Epithelial cell of esophagus (primary cell): ENCODE measurements around the gene ITSN1.

ENCODE experiments used
- DNase-seq: peaks from one replicate; pipeline ENCODE4 v3.0.0; 2010; ENCODE audit warnings: low read depth
- H3K4me3 ChIP-seq: 2 replicates; pipeline ENCODE4 v1.5.1; 2011; ENCODE audit warnings: mild to moderate bottlenecking, low read length, control low read depth
- TF ChIP-seq, protein P1 (sequence below): IDR thresholded peaks from 2 replicates; pipeline ENCODE4 v1.5.1; 2011; ENCODE audit warnings: low read depth, mild to moderate bottlenecking, low read length, control low read depth, inconsistent platforms; ENCODE audit not compliant: insufficient read depth; ENCODE audit errors: missing control alignments

ITSN1 gene

DNA sequence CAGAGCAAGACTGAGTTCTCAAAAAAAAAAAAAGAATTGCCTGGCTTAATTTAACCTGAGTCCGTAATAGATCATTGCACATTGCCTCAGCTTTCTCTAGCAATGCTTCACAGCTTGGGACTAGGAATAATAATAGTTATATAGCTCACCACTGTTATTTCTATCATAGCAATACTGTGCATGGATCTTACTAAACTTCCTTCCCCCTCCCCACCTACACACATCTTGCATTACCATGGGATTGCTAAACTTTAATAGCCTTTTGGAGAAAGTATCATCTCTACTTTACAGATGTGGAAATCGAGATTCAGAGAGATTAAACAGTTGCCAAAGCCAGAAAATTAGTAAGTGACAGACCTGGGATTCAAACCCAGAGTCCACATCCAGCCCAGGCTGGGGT lies 173.9 kb downstream of the ITSN1 start:
- TF ChIP-seq, protein P1, sequence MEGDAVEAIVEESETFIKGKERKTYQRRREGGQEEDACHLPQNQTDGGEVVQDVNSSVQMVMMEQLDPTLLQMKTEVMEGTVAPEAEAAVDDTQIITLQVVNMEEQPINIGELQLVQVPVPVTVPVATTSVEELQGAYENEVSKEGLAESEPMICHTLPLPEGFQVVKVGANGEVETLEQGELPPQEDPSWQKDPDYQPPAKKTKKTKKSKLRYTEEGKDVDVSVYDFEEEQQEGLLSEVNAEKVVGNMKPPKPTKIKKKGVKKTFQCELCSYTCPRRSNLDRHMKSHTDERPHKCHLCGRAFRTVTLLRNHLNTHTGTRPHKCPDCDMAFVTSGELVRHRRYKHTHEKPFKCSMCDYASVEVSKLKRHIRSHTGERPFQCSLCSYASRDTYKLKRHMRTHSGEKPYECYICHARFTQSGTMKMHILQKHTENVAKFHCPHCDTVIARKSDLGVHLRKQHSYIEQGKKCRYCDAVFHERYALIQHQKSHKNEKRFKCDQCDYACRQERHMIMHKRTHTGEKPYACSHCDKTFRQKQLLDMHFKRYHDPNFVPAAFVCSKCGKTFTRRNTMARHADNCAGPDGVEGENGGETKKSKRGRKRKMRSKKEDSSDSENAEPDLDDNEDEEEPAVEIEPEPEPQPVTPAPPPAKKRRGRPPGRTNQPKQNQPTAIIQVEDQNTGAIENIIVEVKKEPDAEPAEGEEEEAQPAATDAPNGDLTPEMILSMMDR, result no peak
- no peak for DNase-seq
- no peak overlapping the region for H3K4me3 ChIP-seq

DNA sequence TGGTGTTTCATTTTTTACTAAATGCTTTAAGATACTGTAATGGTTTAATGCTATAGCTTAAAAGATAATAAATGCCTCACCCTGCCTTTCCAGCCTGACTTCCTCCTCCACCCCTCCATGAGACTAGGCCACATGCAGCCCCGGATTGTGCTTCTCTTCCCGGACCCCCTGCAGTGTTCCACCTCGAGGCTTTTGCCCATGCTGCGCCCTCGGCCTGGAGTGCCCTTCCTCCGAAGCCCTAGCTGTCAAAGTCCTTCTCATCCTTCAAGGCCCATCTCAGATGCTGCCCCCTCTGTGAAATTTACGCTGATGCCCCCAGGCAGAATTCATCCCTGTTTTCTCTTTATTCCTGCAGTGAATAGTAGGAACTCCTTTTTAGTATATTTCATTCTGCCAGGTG lies 174.8 kb downstream of the ITSN1 start:
- no peak overlapping the region for H3K4me3 ChIP-seq
- TF ChIP-seq, protein P1, result no peak
- no peak for DNase-seq

DNA sequence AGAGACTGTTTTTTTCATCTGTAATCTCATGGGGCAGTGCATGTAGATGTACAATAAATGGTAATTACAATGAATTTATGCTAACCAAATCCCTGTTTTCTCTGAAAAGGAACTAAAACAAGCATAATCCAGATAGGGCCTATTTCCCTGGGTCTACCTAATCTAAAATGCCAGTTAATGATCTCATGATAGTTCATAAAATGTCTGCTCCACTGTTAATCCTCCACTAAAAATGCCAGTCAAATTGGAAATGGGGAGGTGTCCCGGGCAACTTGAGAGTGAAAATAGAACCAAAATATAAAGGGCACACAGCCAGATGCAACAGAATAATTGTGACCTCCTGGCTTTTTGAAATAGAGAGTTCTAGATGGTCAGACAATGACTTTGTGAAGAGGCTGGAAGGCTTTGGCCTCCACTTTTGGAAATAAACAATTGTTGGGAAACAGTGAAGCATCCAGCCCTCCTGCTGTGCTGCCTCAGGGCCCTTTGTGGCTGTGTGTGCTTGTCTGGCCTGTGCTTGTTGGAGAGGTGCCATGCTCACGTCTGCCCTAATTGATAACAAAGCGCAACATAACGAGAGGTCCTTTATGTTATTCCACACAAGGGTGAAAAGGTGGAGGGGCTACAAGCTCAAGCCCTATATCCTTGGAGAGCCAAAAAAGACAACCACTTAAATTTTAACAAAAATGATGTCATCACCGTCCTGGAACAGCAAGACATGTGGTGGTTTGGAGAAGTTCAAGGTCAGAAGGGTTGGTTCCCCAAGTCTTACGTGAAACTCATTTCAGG lies 175.6 kb downstream of the ITSN1 start:
- no peak overlapping the region for H3K4me3 ChIP-seq
- DNase-seq, result no peak
- TF ChIP-seq, protein P1, result no peak

DNA sequence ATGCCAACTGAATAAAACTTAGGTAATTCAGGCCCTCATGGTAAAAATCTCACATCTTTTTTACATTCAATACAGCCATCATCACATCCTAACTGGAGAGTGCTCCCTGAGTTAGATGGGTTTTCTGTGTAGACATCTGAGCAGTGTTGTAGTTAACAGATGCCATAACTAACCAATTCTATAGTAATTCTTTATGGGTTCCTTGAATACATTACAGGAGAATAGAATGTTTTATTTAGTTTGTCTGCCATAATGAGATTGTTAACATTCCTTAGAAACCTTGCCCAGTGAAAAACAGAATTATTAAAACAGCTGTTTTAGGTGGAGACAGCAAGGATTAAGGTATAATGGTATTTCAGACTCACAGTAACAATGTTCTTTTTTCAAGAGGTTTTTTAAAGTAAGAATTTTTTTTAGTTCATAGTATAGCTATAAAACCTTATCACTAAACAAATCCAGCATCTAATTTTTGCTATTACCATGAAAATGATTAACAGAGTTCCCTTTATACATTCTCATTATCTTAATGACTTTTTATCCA lies 178.0 kb downstream of the ITSN1 start:
- TF ChIP-seq, protein P1, result no peak
- H3K4me3 ChIP-seq, result no peak overlapping the region
- DNase-seq, result no peak

DNA sequence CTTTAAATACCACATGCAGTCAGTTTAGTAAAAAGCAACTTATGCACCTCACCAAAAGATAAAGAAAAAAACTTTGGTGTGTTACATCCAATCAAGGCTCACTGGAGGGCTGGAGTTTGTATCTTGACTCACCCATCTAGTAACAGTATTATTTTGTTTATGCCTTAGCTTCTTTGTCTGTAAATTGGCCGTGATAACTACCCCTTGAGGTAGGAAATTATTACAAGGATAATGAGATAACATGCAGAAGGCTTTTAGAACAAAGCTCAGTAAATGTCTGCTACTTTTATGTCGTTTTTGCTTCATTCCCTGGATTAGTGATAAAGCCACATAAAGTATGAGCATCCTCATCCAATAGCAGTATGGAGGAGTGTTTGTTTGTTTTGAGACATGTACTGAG lies 178.5 kb downstream of the ITSN1 start:
- no peak for DNase-seq
- TF ChIP-seq, protein P1, result no peak
- no peak overlapping the region for H3K4me3 ChIP-seq

DNA sequence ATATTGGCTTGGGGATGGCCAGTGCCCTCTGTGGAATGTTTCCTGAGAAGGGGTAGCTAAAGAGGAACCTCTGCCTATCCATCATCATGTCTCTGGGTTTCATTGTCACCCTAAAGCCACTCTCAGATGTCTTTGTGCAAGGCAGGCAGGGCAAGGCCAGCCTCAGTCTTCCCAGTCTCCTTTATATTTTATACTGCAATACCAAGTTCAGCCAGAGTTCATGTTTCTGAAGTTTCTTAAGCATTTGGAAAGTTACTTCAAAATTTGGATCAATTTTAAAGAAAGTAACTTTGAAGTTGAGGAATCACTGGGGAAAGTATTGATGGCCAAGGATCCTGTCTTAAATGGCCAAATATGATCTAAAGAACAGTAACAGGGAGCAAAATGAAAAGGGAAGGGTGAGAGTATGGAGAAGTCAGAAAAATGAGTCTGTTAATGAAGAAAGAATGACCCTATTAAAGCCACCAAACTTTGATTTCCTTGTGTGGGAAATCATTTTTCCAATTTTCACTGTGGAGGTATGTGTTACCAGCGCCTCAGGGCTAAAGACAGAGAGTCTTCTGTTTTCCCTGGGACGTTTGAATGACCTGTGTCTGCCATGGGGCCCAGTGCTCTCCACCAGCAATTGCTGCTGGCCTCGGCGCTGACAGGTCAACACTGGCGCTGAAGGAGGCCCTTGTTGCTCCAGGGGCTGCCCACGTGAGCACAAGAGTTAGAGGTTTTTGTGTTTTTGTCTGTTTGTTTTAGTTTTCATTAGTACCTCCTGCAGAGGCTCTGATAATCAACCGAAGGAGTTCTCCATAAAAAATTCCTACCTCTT lies 179.4 kb downstream of the ITSN1 start:
- TF ChIP-seq, protein P1, result no peak
- no peak overlapping the region for H3K4me3 ChIP-seq
- no peak for DNase-seq
